K562 (cell line): Measurements from ENCODE around the gene SRM. TPM values are rescaled to one million over a fixed set of nuclear protein-coding genes. Genes with fewer than 3 reads are reported as not detected.

ENCODE experiments used
- CHCHD3 ChIP-seq: fragments of 250-450 bp; sonication (Bioruptor Pico); IDR thresholded peaks from 2 replicates; pipeline ENCODE4 v2.1.2; 2022; ENCODE audit warnings: mild to moderate bottlenecking
- EP300 ChIP-seq: IDR thresholded peaks from 2 replicates; pipeline ENCODE4 v1.6.1; 2012; ENCODE audit warnings: low read length, improper control_type of control experiment
- HDAC2 ChIP-seq: fragments of 450-650 bp; IDR thresholded peaks from 2 replicates; pipeline ENCODE4 v1.6.1; 2016; ENCODE audit warnings: mild to moderate bottlenecking
- JUN ChIP-seq, 2 experiments: sonication (generic) in 1 of 2; formaldehyde crosslinking in 1 of 2; IDR thresholded peaks; 2 replicates each; pipeline versions ENCODE4 v1.6.1 to v1.8.0; 2012 to 2022; ENCODE audit warnings: borderline replicate concordance in 2 of 2, mild to moderate bottlenecking in 2 of 2, improper control_type of control experiment in 1 of 2, low read depth in 1 of 2, low read length in 1 of 2, missing genetic modification reagents in 1 of 2
- MTA3 ChIP-seq: fragments of 450-650 bp; formaldehyde crosslinking; IDR thresholded peaks from 2 replicates; pipeline ENCODE4 v1.6.1; 2017; ENCODE audit warnings: mild to moderate bottlenecking, borderline replicate concordance
- RUNX1 ChIP-seq: sonication (generic); IDR thresholded peaks from 2 replicates; pipeline ENCODE4 v1.6.1; 2016; ENCODE audit warnings: antibody characterized with exemption, low read depth
- SPI1 ChIP-seq: IDR thresholded peaks from 2 replicates; pipeline ENCODE4 v1.6.1; 2011; ENCODE audit warnings: low read depth, low read length, control low read depth, borderline replicate concordance
- TOE1 ChIP-seq, 2 experiments: fragments of 450-650 bp in 1 of 2; sonication (generic) in 1 of 2; formaldehyde crosslinking in 1 of 2; IDR thresholded peaks; 2 replicates each; pipeline versions ENCODE4 v1.7.1 to v1.8.0; 2016 to 2022; ENCODE audit warnings: borderline replicate concordance in 2 of 2, mild to moderate bottlenecking in 2 of 2, antibody characterized with exemption in 1 of 2, inconsistent platforms in 1 of 2, low read depth in 1 of 2, missing genetic modification reagents in 1 of 2, moderate library complexity in 1 of 2
- ZC3H11A ChIP-seq: IDR thresholded peaks from 2 replicates; pipeline ENCODE4 v1.6.1; 2012; ENCODE audit warnings: low read depth, low read length, improper control_type of control experiment
- ZNF124 ChIP-seq: sonication (generic); formaldehyde crosslinking; IDR thresholded peaks from 2 replicates; pipeline ENCODE4 v1.8.1; 2022; ENCODE audit warnings: missing genetic modification reagents
- ZNF232 ChIP-seq: sonication (generic); formaldehyde crosslinking; IDR thresholded peaks from 2 replicates; pipeline ENCODE4 v1.8.0; 2022; ENCODE audit warnings: mild to moderate bottlenecking, missing genetic modification reagents
- polyA plus RNA-seq, 8 experiments: library from polyadenylated mRNA; depleted of rRNA in 4 of 8; stranded (reverse) in 5 of 8; unstranded in 3 of 8; fragments of >200 nt; fragmentation: Nextera tagmentation in 2 of 8; fragmentation: Illumina TruSeq in 1 of 8; extraction: Ambion mirVana in 2 of 8; extraction: Trizol in 1 of 8; gene quantifications; 2 replicates each; pipeline versions ENCODE4 v1.2.1 to v1.2.3, GENCODE V29; 2011 to 2014; ENCODE audit warnings: inconsistent platforms in 1 of 8, missing spikeins in 1 of 8
- total RNA-seq, 7 experiments: library from RNA; depleted of rRNA in 6 of 7; stranded (reverse); fragments of >200 nt in 6 of 7; fragmentation: Illumina TruSeq in 2 of 7; extraction: Trizol in 2 of 7; gene quantifications; 2 replicates each; pipeline versions ENCODE4 v1.2.1 to v1.2.3, GENCODE V29; 2011 to 2021; ENCODE audit warnings: low replicate concordance in 1 of 7
- TF ChIP-seq, protein P1 (sequence below), 2 experiments: fragments of 200-800 bp in 1 of 2; sonication (Bioruptor generic) in 1 of 2; sonication (generic) in 1 of 2; formaldehyde crosslinking in 1 of 2; IDR thresholded peaks in 1 of 2; conservative IDR thresholded peaks in 1 of 2; 2 replicates each; pipeline versions ENCODE4 v1.5.0 to v1.6.1; 2016 to 2020; ENCODE audit warnings: missing compliant biosample characterization in 1 of 2, missing genetic modification characterization in 1 of 2, missing genetic modification reagents in 1 of 2
- TF ChIP-seq, protein P2 (sequence below), 2 experiments: fragments of 450-650 bp in 1 of 2; sonication (generic) in 1 of 2; formaldehyde crosslinking in 1 of 2; IDR thresholded peaks in 1 of 2; conservative IDR thresholded peaks in 1 of 2; 2 replicates each; pipeline versions ENCODE4 v1.6.1 to v1.8.1; 2016 to 2023; ENCODE audit warnings: mild to moderate bottlenecking in 2 of 2, moderate library complexity in 2 of 2, inconsistent platforms in 1 of 2, missing genetic modification reagents in 1 of 2
- TF ChIP-seq, protein P3 (sequence below): sonication (generic); formaldehyde crosslinking; IDR thresholded peaks from 2 replicates; pipeline ENCODE4 v1.8.1; 2023; ENCODE audit warnings: mild to moderate bottlenecking, missing genetic modification reagents
- TF ChIP-seq, protein P4 (sequence below): sonication (generic); formaldehyde crosslinking; IDR thresholded peaks from 2 replicates; pipeline ENCODE4 v1.9.0; 2022; ENCODE audit warnings: mild to moderate bottlenecking, missing genetic modification reagents
- TF ChIP-seq, protein P5 (sequence below): fragments of 250-450 bp; sonication (Bioruptor Pico); IDR thresholded peaks from 2 replicates; pipeline ENCODE4 v1.4.0; 2020; ENCODE audit warnings: mild to moderate bottlenecking, moderate library complexity

The SRM gene
- total and polyA plus RNA-seq, 9 of the 15 experiments (the other 6 are each of a cell fraction or from before 2014, with no cell fraction given), result 23.9 to 373 (median 82.5) TPM

DNA sequence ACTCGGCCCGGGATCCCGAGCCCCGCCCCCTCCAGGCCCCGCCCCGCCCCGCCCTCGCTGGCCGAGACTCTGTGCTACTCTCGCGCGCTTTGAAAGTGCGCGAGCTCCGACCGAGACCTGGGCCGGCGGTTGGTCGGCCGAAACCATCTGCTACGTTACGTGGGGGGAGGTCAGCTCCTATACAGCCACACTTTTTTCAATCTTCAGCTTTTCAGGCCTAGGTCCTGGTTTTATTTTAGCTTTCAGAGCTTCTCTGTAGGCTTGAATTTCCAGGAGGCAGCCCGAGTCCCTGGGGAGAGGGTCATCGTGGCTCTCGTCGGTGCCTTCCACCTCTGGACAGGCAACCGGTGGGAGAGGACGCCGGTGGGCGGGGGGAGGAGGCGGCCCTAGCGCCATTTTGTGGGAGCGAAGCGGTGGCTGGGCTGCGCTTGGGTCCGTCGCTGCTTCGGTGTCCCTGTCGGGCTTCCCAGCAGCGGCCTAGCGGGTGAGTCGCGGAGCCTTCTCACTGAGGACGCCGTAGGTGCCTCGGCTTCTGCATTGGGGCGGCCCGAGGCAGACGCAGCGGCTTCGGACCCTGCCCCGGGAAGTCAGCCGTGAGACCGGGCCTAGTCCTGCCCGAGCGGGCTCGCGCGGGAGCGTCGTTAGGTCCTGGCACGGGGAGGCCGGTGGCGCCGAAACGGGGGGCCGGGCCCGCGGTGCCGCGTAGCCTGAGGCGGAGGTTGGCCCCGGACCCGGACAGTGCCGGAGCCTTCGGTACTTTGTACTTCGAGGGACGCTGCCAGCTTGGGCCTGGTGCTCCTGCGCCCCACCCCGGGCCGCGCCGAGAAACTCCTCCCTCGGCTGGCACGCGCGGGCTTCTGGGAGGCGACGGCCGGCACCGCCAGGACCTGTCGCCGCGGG is 47.3 kb downstream of the SRM start, which contains the start of gene TARDBP (continued):
- TF ChIP-seq, protein P1, sequence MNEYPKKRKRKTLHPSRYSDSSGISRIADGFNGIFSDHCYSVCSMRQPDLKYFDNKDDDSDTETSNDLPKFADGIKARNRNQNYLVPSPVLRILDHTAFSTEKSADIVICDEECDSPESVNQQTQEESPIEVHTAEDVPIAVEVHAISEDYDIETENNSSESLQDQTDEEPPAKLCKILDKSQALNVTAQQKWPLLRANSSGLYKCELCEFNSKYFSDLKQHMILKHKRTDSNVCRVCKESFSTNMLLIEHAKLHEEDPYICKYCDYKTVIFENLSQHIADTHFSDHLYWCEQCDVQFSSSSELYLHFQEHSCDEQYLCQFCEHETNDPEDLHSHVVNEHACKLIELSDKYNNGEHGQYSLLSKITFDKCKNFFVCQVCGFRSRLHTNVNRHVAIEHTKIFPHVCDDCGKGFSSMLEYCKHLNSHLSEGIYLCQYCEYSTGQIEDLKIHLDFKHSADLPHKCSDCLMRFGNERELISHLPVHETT (CRISPR knock-in tag; conservative IDR thresholded peaks at IDR 0.05 in 1 of 2, IDR thresholded peaks at IDR 0.05 in 1 of 2), result peak; percentile 73 to 95; a peak in 3 of 4 replicates
- peak; percentile 95 for TF ChIP-seq ZNF232
- TF ChIP-seq RUNX1, result no peak; the same call in 1 of the 2 replicates
- peak; percentile 54 for TF ChIP-seq EP300
- TF ChIP-seq MTA3, result peak; percentile 83
- TF ChIP-seq, protein P2, sequence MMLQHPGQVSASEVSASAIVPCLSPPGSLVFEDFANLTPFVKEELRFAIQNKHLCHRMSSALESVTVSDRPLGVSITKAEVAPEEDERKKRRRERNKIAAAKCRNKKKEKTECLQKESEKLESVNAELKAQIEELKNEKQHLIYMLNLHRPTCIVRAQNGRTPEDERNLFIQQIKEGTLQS (IDR thresholded peaks at IDR 0.05), result peak; percentile 54; the same call in 1 of the 2 replicates
- TF ChIP-seq, protein P2 (CRISPR knock-in tag; conservative IDR thresholded peaks at IDR 0.05), result peak; percentile 82
- TF ChIP-seq, protein P3, sequence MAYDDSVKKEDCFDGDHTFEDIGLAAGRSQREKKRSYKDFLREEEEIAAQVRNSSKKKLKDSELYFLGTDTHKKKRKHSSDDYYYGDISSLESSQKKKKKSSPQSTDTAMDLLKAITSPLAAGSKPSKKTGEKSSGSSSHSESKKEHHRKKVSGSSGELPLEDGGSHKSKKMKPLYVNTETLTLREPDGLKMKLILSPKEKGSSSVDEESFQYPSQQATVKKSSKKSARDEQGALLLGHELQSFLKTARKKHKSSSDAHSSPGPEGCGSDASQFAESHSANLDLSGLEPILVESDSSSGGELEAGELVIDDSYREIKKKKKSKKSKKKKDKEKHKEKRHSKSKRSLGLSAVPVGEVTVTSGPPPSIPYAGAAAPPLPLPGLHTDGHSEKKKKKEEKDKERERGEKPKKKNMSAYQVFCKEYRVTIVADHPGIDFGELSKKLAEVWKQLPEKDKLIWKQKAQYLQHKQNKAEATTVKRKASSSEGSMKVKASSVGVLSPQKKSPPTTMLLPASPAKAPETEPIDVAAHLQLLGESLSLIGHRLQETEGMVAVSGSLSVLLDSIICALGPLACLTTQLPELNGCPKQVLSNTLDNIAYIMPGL (CRISPR knock-in tag), result peak; percentile 98
- TF ChIP-seq HDAC2, result peak; percentile 18; the same call in 1 of the 2 replicates
- TF ChIP-seq JUN (IDR thresholded peaks at IDR 0.05; ENCODE audit: borderline replicate concordance, low read depth, low read length), result peak; percentile 59; the same call in 1 of the 2 replicates
- peak; percentile 88; the same call in 1 of the 2 replicates for TF ChIP-seq JUN (CRISPR knock-in tag; IDR thresholded peaks at IDR 0.05; ENCODE audit: borderline replicate concordance)
- TF ChIP-seq, protein P4, sequence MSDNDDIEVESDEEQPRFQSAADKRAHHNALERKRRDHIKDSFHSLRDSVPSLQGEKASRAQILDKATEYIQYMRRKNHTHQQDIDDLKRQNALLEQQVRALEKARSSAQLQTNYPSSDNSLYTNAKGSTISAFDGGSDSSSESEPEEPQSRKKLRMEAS (CRISPR knock-in tag), result peak; percentile 79
- TF ChIP-seq, protein P5, sequence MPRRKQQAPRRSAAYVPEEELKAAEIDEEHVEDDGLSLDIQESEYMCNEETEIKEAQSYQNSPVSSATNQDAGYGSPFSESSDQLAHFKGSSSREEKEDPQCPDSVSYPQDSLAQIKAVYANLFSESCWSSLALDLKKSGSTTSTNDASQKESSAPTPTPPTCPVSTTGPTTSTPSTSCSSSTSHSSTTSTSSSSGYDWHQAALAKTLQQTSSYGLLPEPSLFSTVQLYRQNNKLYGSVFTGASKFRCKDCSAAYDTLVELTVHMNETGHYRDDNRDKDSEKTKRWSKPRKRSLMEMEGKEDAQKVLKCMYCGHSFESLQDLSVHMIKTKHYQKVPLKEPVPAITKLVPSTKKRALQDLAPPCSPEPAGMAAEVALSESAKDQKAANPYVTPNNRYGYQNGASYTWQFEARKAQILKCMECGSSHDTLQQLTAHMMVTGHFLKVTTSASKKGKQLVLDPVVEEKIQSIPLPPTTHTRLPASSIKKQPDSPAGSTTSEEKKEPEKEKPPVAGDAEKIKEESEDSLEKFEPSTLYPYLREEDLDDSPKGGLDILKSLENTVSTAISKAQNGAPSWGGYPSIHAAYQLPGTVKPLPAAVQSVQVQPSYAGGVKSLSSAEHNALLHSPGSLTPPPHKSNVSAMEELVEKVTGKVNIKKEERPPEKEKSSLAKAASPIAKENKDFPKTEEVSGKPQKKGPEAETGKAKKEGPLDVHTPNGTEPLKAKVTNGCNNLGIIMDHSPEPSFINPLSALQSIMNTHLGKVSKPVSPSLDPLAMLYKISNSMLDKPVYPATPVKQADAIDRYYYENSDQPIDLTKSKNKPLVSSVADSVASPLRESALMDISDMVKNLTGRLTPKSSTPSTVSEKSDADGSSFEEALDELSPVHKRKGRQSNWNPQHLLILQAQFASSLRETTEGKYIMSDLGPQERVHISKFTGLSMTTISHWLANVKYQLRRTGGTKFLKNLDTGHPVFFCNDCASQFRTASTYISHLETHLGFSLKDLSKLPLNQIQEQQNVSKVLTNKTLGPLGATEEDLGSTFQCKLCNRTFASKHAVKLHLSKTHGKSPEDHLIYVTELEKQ, result no peak
- TF ChIP-seq SPI1, result no peak
- TF ChIP-seq TOE1 (IDR thresholded peaks at IDR 0.05; ENCODE audit: borderline replicate concordance), result peak; percentile 99
- TF ChIP-seq TOE1 (CRISPR knock-in tag; IDR thresholded peaks at IDR 0.05; ENCODE audit: borderline replicate concordance, low read depth), result no peak
- peak; percentile 70; the same call in 1 of the 2 replicates for TF ChIP-seq CHCHD3
- TF ChIP-seq ZC3H11A, result peak; percentile 32; the same call in 1 of the 2 replicates
- peak; percentile 31; the same call in 1 of the 2 replicates for TF ChIP-seq ZNF124 (CRISPR knock-in tag)
